Measurements from ENCODE around the gene STING1.

The STING1 gene

GRCh38 chr5:139456776-139457175 lies 25.8 kb downstream of the STING1 start:
- H3K27me3 ChIP-seq (ENCODE audit: insufficient read depth, low read length, poor library complexity), result no peaks in the 10 kb centered on the region
- no peaks in the 10 kb centered on the region for H3K9me3 ChIP-seq (ENCODE audit: insufficient read depth, low read length, severe bottlenecking)
- H3K9ac ChIP-seq (ENCODE audit: low read depth, low read length), result no peak overlapping the region
- H3K4me1 ChIP-seq (ENCODE audit: insufficient read depth, low read length), result peaks cover 26% of the 10 kb centered on the region
- H3K4me3 ChIP-seq (ENCODE audit: low read depth in 1 of 2, low read length in 2 of 2), result no peak overlapping the region
- no peak for ATAC-seq (ENCODE audit: insufficient read depth, low read depth)
- no peak overlapping the region for H2AFZ ChIP-seq (ENCODE audit: low read depth, low read length)
- no peaks in the 10 kb centered on the region for H4K20me1 ChIP-seq (ENCODE audit: insufficient read depth, low read length)
- no peaks in the 10 kb centered on the region for H3K79me2 ChIP-seq (ENCODE audit: insufficient read depth, low read length)
- no peak overlapping the region for H3K27ac ChIP-seq (ENCODE audit: low read length)
- no peaks in the 10 kb centered on the region for H3K36me3 ChIP-seq (ENCODE audit: insufficient read depth, low read length)
- no peak overlapping the region for H3K4me2 ChIP-seq (ENCODE audit: insufficient read depth, low read length)
- no peak for DNase-seq
- TF ChIP-seq EZH2 (IDR thresholded peaks at IDR 0.05; ENCODE audit: borderline replicate concordance, low read depth, low read length, severe bottlenecking), result no peak
- TF ChIP-seq CTCF (IDR thresholded peaks at IDR 0.05; ENCODE audit: borderline replicate concordance, extremely low read depth, low read length, poor library complexity, severe bottlenecking), result no peak

- DNase-seq, result no peak
- no peak for ATAC-seq (ENCODE audit: insufficient read depth, low read depth)
- Histone ChIP-seq H3K9me3 (ENCODE audit: insufficient read depth, low read length, severe bottlenecking) (no peaks in the 10 kb centered on the region), H3K27ac (ENCODE audit: low read length) (no peak overlapping the region), H3K79me2 (ENCODE audit: insufficient read depth, low read length) (no peaks in the 10 kb centered on the region), H3K4me2 (ENCODE audit: insufficient read depth, low read length) (no peak overlapping the region), H4K20me1 (ENCODE audit: insufficient read depth, low read length) (no peaks in the 10 kb centered on the region), H3K9ac (ENCODE audit: low read depth, low read length) (no peak overlapping the region), H3K27me3 (ENCODE audit: insufficient read depth, low read length, poor library complexity) (no peaks in the 10 kb centered on the region), H3K4me3 (ENCODE audit: low read depth in 1 of 2, low read length in 2 of 2) (no peak overlapping the region), H3K4me1 (ENCODE audit: insufficient read depth, low read length) (peaks cover 24% of the 10 kb centered on the region), H3K36me3 (ENCODE audit: insufficient read depth, low read length) (no peaks in the 10 kb centered on the region), H2AFZ (ENCODE audit: low read depth, low read length) (no peak overlapping the region)
- TF ChIP-seq EZH2 (IDR thresholded peaks at IDR 0.05; ENCODE audit: borderline replicate concordance, low read depth, low read length, severe bottlenecking) (no peak), CTCF (IDR thresholded peaks at IDR 0.05; ENCODE audit: borderline replicate concordance, extremely low read depth, low read length, poor library complexity, severe bottlenecking) (no peak)
Observed at GRCh38 chr5:139454568-139455290, 27.8 kb downstream of the STING1 start.

GRCh38 chr5:139453683-139454567 lies 28.6 kb downstream of the STING1 start:
- TF ChIP-seq EZH2 (IDR thresholded peaks at IDR 0.05; ENCODE audit: borderline replicate concordance, low read depth, low read length, severe bottlenecking) (no peak), CTCF (IDR thresholded peaks at IDR 0.05; ENCODE audit: borderline replicate concordance, extremely low read depth, low read length, poor library complexity, severe bottlenecking) (no peak)
- ATAC-seq (ENCODE audit: insufficient read depth, low read depth) (no peak), DNase-seq (no peak)
- Histone ChIP-seq H3K36me3 (ENCODE audit: insufficient read depth, low read length) (no peaks in the 10 kb centered on the region), H3K4me3 (ENCODE audit: low read depth in 1 of 2, low read length in 2 of 2) (no peak overlapping the region), H3K27ac (ENCODE audit: low read length) (no peak overlapping the region), H3K27me3 (ENCODE audit: insufficient read depth, low read length, poor library complexity) (no peaks in the 10 kb centered on the region), H2AFZ (ENCODE audit: low read depth, low read length) (no peak overlapping the region), H3K9me3 (ENCODE audit: insufficient read depth, low read length, severe bottlenecking) (no peaks in the 10 kb centered on the region), H3K9ac (ENCODE audit: low read depth, low read length) (no peak overlapping the region), H4K20me1 (ENCODE audit: insufficient read depth, low read length) (no peaks in the 10 kb centered on the region), H3K79me2 (ENCODE audit: insufficient read depth, low read length) (no peaks in the 10 kb centered on the region), H3K4me2 (ENCODE audit: insufficient read depth, low read length) (no peak overlapping the region), H3K4me1 (ENCODE audit: insufficient read depth, low read length) (peaks cover 16% of the 10 kb centered on the region)
